ENCODE data around the gene IMPACT. TPM values are rescaled to one million over a fixed set of nuclear protein-coding genes. Genes with fewer than 3 reads are reported as not detected.

The IMPACT gene
- total and polyA plus RNA-seq, 9 donors, result 13.7 to 50.3 (median 28.7) TPM

DNA sequence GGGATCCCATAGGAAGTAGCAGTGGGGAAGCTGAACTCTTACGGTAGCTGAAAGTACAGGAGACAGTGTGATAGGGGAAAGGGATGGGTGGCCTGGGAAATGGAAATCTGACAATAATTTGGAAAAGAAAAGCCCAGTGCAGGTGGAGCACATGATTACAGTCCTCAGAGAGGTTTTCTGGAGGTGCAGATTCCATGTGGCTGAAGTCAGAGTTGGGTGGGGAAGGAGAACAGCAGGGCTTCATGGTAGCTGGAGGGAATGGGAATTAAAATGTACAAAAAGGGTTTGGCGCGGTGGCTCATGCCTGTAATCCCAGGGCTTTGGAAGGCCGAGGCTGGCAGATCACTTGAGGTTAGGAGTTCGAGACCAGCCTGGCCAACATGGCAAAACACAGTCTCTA, 46.1 kb downstream of the IMPACT start:
- Histone ChIP-seq H3K4me3 (no peak overlapping the region), H3K36me3 (no peaks in the 10 kb centered on the region), H3K4me1 (ENCODE audit: insufficient read depth) (no peaks in the 10 kb centered on the region), H3K27ac (no peak overlapping the region), H3K27me3 (no peaks in the 10 kb centered on the region), H3K9me3 (no peaks in the 10 kb centered on the region)
- intact Hi-C loops (cut with DNase I), result no loop called here
- DNase-seq, result no peak
- TF ChIP-seq POLR2A (IDR thresholded peaks at IDR 0.05), result no peak
- no peak for TF ChIP-seq CTCF (IDR thresholded peaks at IDR 0.05)
- no peak for TF ChIP-seq EP300 (IDR thresholded peaks at IDR 0.05)
- 93 to 95% (median 94%) methylated on average over 5 of the region's 5 CpGs for WGBS, 3 donors

GRCh38 chr18:24474406-24474805, 47.9 kb downstream of the IMPACT start:
- no peak overlapping the region for H3K27ac ChIP-seq
- H3K36me3 ChIP-seq, result no peaks in the 10 kb centered on the region
- TF ChIP-seq CTCF (IDR thresholded peaks at IDR 0.05), result no peak
- TF ChIP-seq EP300 (IDR thresholded peaks at IDR 0.05), result no peak
- no peak for TF ChIP-seq POLR2A (IDR thresholded peaks at IDR 0.05)
- H3K9me3 ChIP-seq, result no peaks in the 10 kb centered on the region
- 88 to 91% (median 91%) methylated on average over 2 of the region's 2 CpGs for WGBS, 3 donors
- no peak overlapping the region for H3K4me3 ChIP-seq
- intact Hi-C loops (cut with DNase I), result no loop called here
- DNase-seq, result no peak
- H3K27me3 ChIP-seq, result no peaks in the 10 kb centered on the region
- no peaks in the 10 kb centered on the region for H3K4me1 ChIP-seq (ENCODE audit: insufficient read depth)

GRCh38 chr18:24475926-24476589, 49.6 kb downstream of the IMPACT start:
- H3K27me3 ChIP-seq, result no peaks in the 10 kb centered on the region
- no peaks in the 10 kb centered on the region for H3K36me3 ChIP-seq
- DNase-seq, result no peak
- no peaks in the 10 kb centered on the region for H3K9me3 ChIP-seq
- H3K4me1 ChIP-seq (ENCODE audit: insufficient read depth), result no peaks in the 10 kb centered on the region
- TF ChIP-seq POLR2A (IDR thresholded peaks at IDR 0.05) (no peak), EP300 (IDR thresholded peaks at IDR 0.05) (no peak), CTCF (IDR thresholded peaks at IDR 0.05) (no peak)
- WGBS, 3 donors, result 91 to 92% (median 91%) methylated on average over 6 of the region's 6 CpGs
- intact Hi-C loops (cut with DNase I), result no loop called here
- no peak overlapping the region for H3K27ac ChIP-seq
- no peak overlapping the region for H3K4me3 ChIP-seq

- Histone ChIP-seq H3K36me3 (no peaks in the 10 kb centered on the region), H3K27me3 (no peaks in the 10 kb centered on the region), H3K27ac (no peak overlapping the region), H3K9me3 (no peaks in the 10 kb centered on the region), H3K4me3 (no peak overlapping the region), H3K4me1 (ENCODE audit: insufficient read depth) (no peaks in the 10 kb centered on the region)
- intact Hi-C loops (cut with DNase I), result no loop called here
- no peak for DNase-seq
- TF ChIP-seq CTCF (IDR thresholded peaks at IDR 0.05), result no peak
- no peak for TF ChIP-seq POLR2A (IDR thresholded peaks at IDR 0.05)
- TF ChIP-seq EP300 (IDR thresholded peaks at IDR 0.05), result no peak
- 77 to 86% (median 82%) methylated on average over 7 of the region's 7 CpGs for WGBS, 3 donors
Measured at GRCh38 chr18:24479371-24479770, 52.9 kb downstream of the IMPACT start.
